H1 (cell line): Measurements from ENCODE around the gene NAP1L5. TPM values are rescaled to one million over a fixed set of nuclear protein-coding genes. Genes with fewer than 3 reads are reported as not detected.

ENCODE experiments used
- CTCF ChIA-PET: fragments of 300-600 bp; sonication (Branson Sonifier 250); formaldehyde crosslinking; loops from one replicate; lab custom pipeline; 2021; ENCODE audit not compliant: partially characterized antibody; lab: Charles Lee
- POLR2A ChIA-PET: fragments of 300-600 bp; sonication (Branson Sonifier 250); formaldehyde crosslinking; loops from one replicate; lab custom pipeline; 2021; ENCODE audit warnings: inconsistent platforms; ENCODE audit not compliant: partially characterized antibody; lab: Charles Lee
- DNase-seq, 2 experiments: peaks; one replicate each; pipeline versions ENCODE4 v3.0.0 to v3.0.0-alpha.2; 2010 to 2022; ENCODE audit warnings: low spot score in 2 of 2, low read depth in 1 of 2, mixed read lengths in 1 of 2
- FAIRE-seq: peaks from 2 replicates; lab custom pipeline; 2011; peaks lifted over from hg19 to GRCh38; lab: Jason Lieb, UNC
- H2AFZ ChIP-seq: 2 replicates; pipeline ENCODE4 v1.8.1; 2012; ENCODE audit warnings: low read length, inconsistent platforms
- H2AK5ac ChIP-seq: 2 replicates; pipeline ENCODE4 v1.6.1; 2013; ENCODE audit warnings: low read depth, low read length
- H2BK120ac ChIP-seq: replicated peaks from 2 replicates; pipeline ENCODE3; 2013; ENCODE audit warnings: low read depth, low read length, inconsistent platforms
- H2BK12ac ChIP-seq: 2 replicates; pipeline ENCODE4 v1.6.1; 2013; ENCODE audit warnings: low read depth, low read length
- H2BK15ac ChIP-seq: 2 replicates; pipeline ENCODE4 v1.6.1; 2013; ENCODE audit warnings: low read length
- H2BK20ac ChIP-seq: 2 replicates; pipeline ENCODE4 v1.6.1; 2013; ENCODE audit warnings: low read length
- H2BK5ac ChIP-seq: 2 replicates; pipeline ENCODE4 v1.6.1; 2013; ENCODE audit warnings: low read depth, low read length
- H3K14ac ChIP-seq: 2 replicates; pipeline ENCODE4 v1.6.1; 2013; ENCODE audit warnings: inconsistent platforms; ENCODE audit not compliant: insufficient read length
- H3K18ac ChIP-seq: 2 replicates; pipeline ENCODE4 v1.6.1; 2013; ENCODE audit warnings: low read length; ENCODE audit errors: extremely low read depth
- H3K23ac ChIP-seq: 2 replicates; pipeline ENCODE4 v1.6.1; 2013; ENCODE audit warnings: inconsistent platforms; ENCODE audit not compliant: insufficient read length
- H3K23me2 ChIP-seq: 2 replicates; pipeline ENCODE4 v1.6.1; 2013; ENCODE audit warnings: low read depth, low read length
- H3K27ac ChIP-seq: 2 replicates; pipeline ENCODE4 v1.6.1; 2011; ENCODE audit warnings: low read depth, low read length, inconsistent platforms
- H3K27me3 ChIP-seq, 4 experiments: replicated peaks in 1 of 4; 1 replicate in 1 of 4; 2 replicates in 3 of 4; pipeline versions ENCODE4 v1.6.1 to v1.8.1; 2011 to 2013; ENCODE audit warnings: low read length in 3 of 4, mild to moderate bottlenecking in 3 of 4, inconsistent platforms in 2 of 4, mixed read lengths in 2 of 4, moderate library complexity in 1 of 4; ENCODE audit not compliant: control insufficient read depth in 3 of 4, insufficient read depth in 3 of 4; ENCODE audit errors: extremely low read depth in 1 of 4
- H3K36me3 ChIP-seq, 4 experiments: 2 replicates each; pipeline versions ENCODE4 v1.6.1 to v1.8.1; 2011 to 2013; ENCODE audit warnings: mild to moderate bottlenecking in 4 of 4, low read length in 3 of 4, moderate library complexity in 2 of 4, control low read depth in 1 of 4, inconsistent platforms in 1 of 4; ENCODE audit not compliant: insufficient read depth in 4 of 4, control insufficient read depth in 2 of 4
- H3K4ac ChIP-seq: replicated peaks from 2 replicates; pipeline ENCODE3; 2013; ENCODE audit warnings: low read length, low read depth, mixed read lengths, inconsistent platforms; ENCODE audit not compliant: insufficient read length
- H3K4me1 ChIP-seq, 4 experiments: replicated peaks in 1 of 4; 1 replicate in 1 of 4; 2 replicates in 3 of 4; pipeline versions ENCODE4 v1.6.1 to v1.8.1; 2011 to 2013; ENCODE audit warnings: low read length in 3 of 4, inconsistent platforms in 2 of 4, mixed read lengths in 1 of 4; ENCODE audit not compliant: insufficient read depth in 4 of 4, control insufficient read depth in 3 of 4
- H3K4me2 ChIP-seq, 2 experiments: 2 replicates each; pipeline versions ENCODE4 v1.6.1 to v1.8.1; 2011 to 2013; ENCODE audit warnings: low read depth in 2 of 2, low read length in 2 of 2, control low read depth in 1 of 2, inconsistent platforms in 1 of 2, mild to moderate bottlenecking in 1 of 2; ENCODE audit not compliant: insufficient read depth in 1 of 2
- H3K4me3 ChIP-seq, 4 experiments: fragments of 200-600, 300-600 bp in 1 of 4; sonication (generic), shearing (Covaris generic), sonication (Bioruptor Twin) in 1 of 4; 2 replicates each; pipeline versions ENCODE4 v1.5.1 to v1.8.1; 2011 to 2016; ENCODE audit warnings: low read length in 4 of 4, low read depth in 3 of 4, control low read depth in 2 of 4, inconsistent platforms in 2 of 4, mild to moderate bottlenecking in 2 of 4, mixed read lengths in 1 of 4, moderate library complexity in 1 of 4; ENCODE audit not compliant: insufficient read depth in 2 of 4; ENCODE audit errors: extremely low read depth in 1 of 4
- H3K56ac ChIP-seq: replicated peaks from 2 replicates; pipeline ENCODE3; 2013; ENCODE audit warnings: low read depth, mild to moderate bottlenecking, mixed read lengths, low read length, inconsistent platforms; ENCODE audit not compliant: insufficient read length
- H3K79me1 ChIP-seq: 2 replicates; pipeline ENCODE4 v1.6.1; 2013; ENCODE audit warnings: low read depth, low read length, control low read depth
- H3K79me2 ChIP-seq, 2 experiments: 2 replicates each; pipeline versions ENCODE4 v1.6.1 to v1.8.1; 2012 to 2013; ENCODE audit warnings: low read length in 2 of 2, mild to moderate bottlenecking in 2 of 2, inconsistent platforms in 1 of 2; ENCODE audit not compliant: insufficient read depth in 2 of 2, control insufficient read depth in 1 of 2
- H3K9ac ChIP-seq, 4 experiments: replicated peaks in 1 of 4; 1 replicate in 1 of 4; 2 replicates in 3 of 4; pipeline versions ENCODE4 v1.6.1 to v1.8.1; 2011 to 2013; ENCODE audit warnings: low read depth in 3 of 4, low read length in 3 of 4, control low read depth in 2 of 4, mild to moderate bottlenecking in 2 of 4, moderate library complexity in 2 of 4, inconsistent platforms in 1 of 4; ENCODE audit errors: extremely low read depth in 1 of 4
- H3K9me3 ChIP-seq, 2 experiments: 2 replicates each; pipeline versions ENCODE4 v1.6.1 to v1.8.1; 2012 to 2013; ENCODE audit warnings: mild to moderate bottlenecking in 2 of 2, moderate library complexity in 2 of 2, control low read depth in 1 of 2, inconsistent platforms in 1 of 2, low read depth in 1 of 2, low read length in 1 of 2, mixed read lengths in 1 of 2; ENCODE audit not compliant: insufficient read depth in 2 of 2
- H4K20me1 ChIP-seq, 2 experiments: replicated peaks in 1 of 2; 2 replicates each; pipeline versions ENCODE3 to v1.8.1; 2011 to 2013; ENCODE audit warnings: inconsistent platforms in 2 of 2, low read length in 2 of 2, mild to moderate bottlenecking in 1 of 2; ENCODE audit not compliant: insufficient read depth in 2 of 2, control insufficient read depth in 1 of 2
- H4K5ac ChIP-seq: 2 replicates; pipeline ENCODE4 v1.6.1; 2013; ENCODE audit warnings: low read length, low read depth, mixed read lengths, inconsistent platforms; ENCODE audit not compliant: insufficient read length
- H4K8ac ChIP-seq: 2 replicates; pipeline ENCODE4 v1.8.0; 2013; ENCODE audit warnings: mild to moderate bottlenecking, moderate library complexity, low read length, inconsistent platforms; ENCODE audit not compliant: insufficient read depth; ENCODE audit errors: extremely low read depth
- H4K91ac ChIP-seq: replicated peaks from 2 replicates; pipeline ENCODE3; 2013; ENCODE audit warnings: low read length, mixed read lengths, inconsistent platforms; ENCODE audit not compliant: insufficient read length
- BRCA1 ChIP-seq: IDR thresholded peaks from 2 replicates; pipeline ENCODE4 v1.6.1; 2012; ENCODE audit warnings: low read depth, low read length, improper control_type of control experiment
- CHD2 ChIP-seq: IDR thresholded peaks from 2 replicates; pipeline ENCODE4 v1.6.1; 2012; ENCODE audit warnings: low read length, improper control_type of control experiment
- CREB1 ChIP-seq: IDR thresholded peaks from 2 replicates; pipeline ENCODE4 v1.6.1; 2012; ENCODE audit warnings: inconsistent platforms
- EZH2 ChIP-seq: fragments of 200-600 bp; sonication (generic); IDR thresholded peaks from 2 replicates; pipeline ENCODE4 v1.7.1; 2012; ENCODE audit warnings: low read depth, mild to moderate bottlenecking, moderate library complexity, low read length, inconsistent platforms; ENCODE audit not compliant: severe bottlenecking
- PHF8 ChIP-seq: fragments of 200-600 bp; sonication (generic); conservative IDR thresholded peaks from 2 replicates; pipeline ENCODE4 v1.7.1; 2012; ENCODE audit warnings: low read depth, mild to moderate bottlenecking, inconsistent platforms, low read length, moderate library complexity
- RAD21 ChIP-seq, 2 experiments: IDR thresholded peaks in 1 of 2; conservative IDR thresholded peaks in 1 of 2; 2 replicates each; pipeline ENCODE4 v1.6.1; 2011; ENCODE audit warnings: low read depth in 2 of 2, low read length in 2 of 2, improper control_type of control experiment in 1 of 2, inconsistent platforms in 1 of 2, mild to moderate bottlenecking in 1 of 2, moderate library complexity in 1 of 2
- RBBP5 ChIP-seq: IDR thresholded peaks from 2 replicates; pipeline ENCODE4 v1.7.1; 2012; ENCODE audit warnings: low read depth, mild to moderate bottlenecking, inconsistent platforms, low read length, moderate library complexity, borderline replicate concordance
- SIRT6 ChIP-seq: IDR thresholded peaks from one replicate; pipeline ENCODE4 v1.7.1; 2012; ENCODE audit warnings: low read length, inconsistent platforms
- SP2 ChIP-seq: IDR thresholded peaks from 2 replicates; pipeline ENCODE4 v1.6.1; 2012; ENCODE audit warnings: mild to moderate bottlenecking, low read length, inconsistent platforms
- SRF ChIP-seq: IDR thresholded peaks from 2 replicates; pipeline ENCODE4 v1.6.1; 2011; ENCODE audit warnings: mild to moderate bottlenecking, low read depth, low read length, moderate library complexity
- SUZ12 ChIP-seq: fragments of 200-600 bp; sonication (generic); IDR thresholded peaks from 2 replicates; pipeline ENCODE4 v1.6.1; 2012; ENCODE audit warnings: mild to moderate bottlenecking, inconsistent platforms, low read length, moderate library complexity, mixed read lengths
- TAF1 ChIP-seq: IDR thresholded peaks from 2 replicates; pipeline ENCODE4 v1.6.1; 2011; ENCODE audit warnings: mild to moderate bottlenecking, low read depth, low read length
- YY1 ChIP-seq: IDR thresholded peaks from 2 replicates; pipeline ENCODE4 v1.6.1; 2011; ENCODE audit warnings: low read depth, mild to moderate bottlenecking, low read length
- ZNF274 ChIP-seq: IDR thresholded peaks from 2 replicates; pipeline ENCODE4 v1.7.0; 2012; ENCODE audit warnings: low read length, borderline replicate concordance; ENCODE audit errors: extremely low read depth
- WGBS, 2 experiments: shearing (Covaris generic) in 1 of 2; methylation state at CpG; one replicate each; pipeline versions ENCODE4 v1.1.6 to v1.1.7; 2013 to 2015; ENCODE audit warnings: low lambda C conversion rate in 2 of 2, mixed read lengths in 2 of 2, inconsistent platforms in 1 of 2, low coverage in 1 of 2, missing lambda C conversion rate in 1 of 2; ENCODE audit not compliant: insufficient replicate concordance in 2 of 2, insufficient coverage in 1 of 2, insufficient read length in 1 of 2; ENCODE audit errors: extremely low coverage in 1 of 2, missing lambda C conversion rate in 1 of 2; 5-methylcytosine and 5-hydroxymethylcytosine counted together
- polyA plus RNA-seq, 7 experiments: library from polyadenylated mRNA; depleted of rRNA in 3 of 7; stranded (reverse) in 5 of 7; unstranded in 2 of 7; fragments of >200 nt in 5 of 7; fragments of 200-250 nt in 2 of 7; gene quantifications; 1 replicate in 5 of 7; 2 replicates in 1 of 7; 4 replicates in 1 of 7; pipeline versions ENCODE4 v1.2.1 to v1.2.3, GENCODE V29; 2011 to 2013; ENCODE audit warnings: missing spikeins in 2 of 7, mixed read lengths in 2 of 7
- total RNA-seq: library from RNA; stranded (reverse); fragmentation: NEBNext Ultra II Directional; extraction: Animal tissue kit (Norgen Biotek cat#: 25700); gene quantifications from 2 replicates; pipeline ENCODE4 v1.2.1, GENCODE V29; 2021

The NAP1L5 gene
- total and polyA plus RNA-seq, 2 of the 8 experiments (the other 6 are each of a cell fraction or from before 2014, with no cell fraction given), result 1.3 to 2.7 TPM

- H2BK20ac ChIP-seq, result no peak overlapping the region
- no peak overlapping the region for H3K14ac ChIP-seq
- H3K56ac ChIP-seq, result no peak overlapping the region
- H3K23me2 ChIP-seq, result no peaks in the 10 kb centered on the region
- H3K4me2 ChIP-seq, result no peak overlapping the region
- FAIRE-seq (no peak), DNase-seq (no peak)
- ChIA-PET POLR2A (no interaction called here), CTCF (interaction anchor here (0.9 to 2.6 kb wide), 3 partner anchors 8 to 130 kb away, joined by 3 to 7 read pairs (median 3); no protein-coding TSS in a partner anchor)
- no peak overlapping the region for H3K9ac ChIP-seq
- no peaks in the 10 kb centered on the region for H3K9me3 ChIP-seq
- no peak overlapping the region for H3K4ac ChIP-seq
- H4K5ac ChIP-seq, result no peak overlapping the region
- 94% methylated on average over 3 of the region's 3 CpGs; no CpG with 5 or more reads in 1 of the 2 experiments for WGBS, 2 experiments
- no peak overlapping the region for H3K23ac ChIP-seq
- H4K20me1 ChIP-seq, result no peaks in the 10 kb centered on the region
- no peak overlapping the region for H4K8ac ChIP-seq
- no peak overlapping the region for H4K91ac ChIP-seq
- no peaks in the 10 kb centered on the region; a peak in 3 of 7 replicates for H3K4me1 ChIP-seq
- TF ChIP-seq SIRT6 (no peak), RAD21 (IDR thresholded peaks at IDR 0.05 in 1 of 2, conservative IDR thresholded peaks at IDR 0.05 in 1 of 2; ENCODE audit: low read depth in 2 of 2, low read length in 2 of 2) (no peak), TAF1 (no peak), SRF (no peak), PHF8 (no peak), RBBP5 (no peak), ZNF274 (no peak), EZH2 (no peak), YY1 (no peak), SUZ12 (no peak), CHD2 (no peak), SP2 (no peak), CREB1 (no peak), BRCA1 (no peak)
- no peaks in the 10 kb centered on the region for H3K79me1 ChIP-seq
- H3K27ac ChIP-seq, result no peak overlapping the region
- no peaks in the 10 kb centered on the region for H3K27me3 ChIP-seq
- no peak overlapping the region for H2BK120ac ChIP-seq
- no peaks in the 10 kb centered on the region for H3K36me3 ChIP-seq
- no peak overlapping the region for H2BK12ac ChIP-seq
- H3K79me2 ChIP-seq, result no peaks in the 10 kb centered on the region
- H2BK15ac ChIP-seq, result no peak overlapping the region
- H2BK5ac ChIP-seq, result no peak overlapping the region
- H2AK5ac ChIP-seq, result no peak overlapping the region
- H2AFZ ChIP-seq, result no peak overlapping the region
- H3K4me3 ChIP-seq, result no peak overlapping the region
- no peak overlapping the region for H3K18ac ChIP-seq
Measured at GRCh38 chr4:88655226-88655625, 42.4 kb downstream of the NAP1L5 start.
